PC-3 (cell line): ENCODE results near the gene ARHGAP40. TPM values are rescaled to one million over a fixed set of nuclear protein-coding genes. Genes with fewer than 3 reads are reported as not detected.

Experiments
- ATAC-seq: fragments of 200-7000 bp; cut with Tn5 transposase; 2 replicates; pipeline ENCODE4 v1.9.1; 2020; ENCODE audit warnings: mild to moderate bottlenecking, moderate library complexity
- BruUV-seq: library from RNA; stranded (reverse); fragments of 400-500 nt; replicated peaks from 2 replicates; lab custom pipeline; 2021; lab: Mats Ljungman, UMichigan
- CTCF ChIA-PET: fragments of 300-600 bp; sonication (Branson Sonifier 250); formaldehyde crosslinking; loops from one replicate; lab custom pipeline; 2022; ENCODE audit warnings: antibody characterized with exemption; lab: Charles Lee
- POLR2A ChIA-PET: fragments of 300-600 bp; sonication (Branson Sonifier 250); formaldehyde crosslinking; loops from one replicate; lab custom pipeline; 2022; ENCODE audit warnings: antibody characterized with exemption; ENCODE audit not compliant: unreplicated experiment; lab: Charles Lee
- DNase-seq: peaks from one replicate; pipeline ENCODE4 v3.0.0-alpha.2; 2015
- H2AFZ ChIP-seq: fragments of 300-600 bp; sonication (generic); 2 replicates; pipeline ENCODE4 v1.6.0; 2016; ENCODE audit warnings: antibody characterized with exemption, low read length
- H3F3A ChIP-seq: fragments of 300-600 bp; sonication (generic); one replicate; pipeline ENCODE4 v1.6.0; 2017; ENCODE audit warnings: antibody characterized with exemption, low read length, control low read depth, mild to moderate bottlenecking; ENCODE audit not compliant: unreplicated experiment
- H3K27ac ChIP-seq: fragments of 300-600 bp; sonication (generic); 2 replicates; pipeline ENCODE4 v1.5.1; 2016; ENCODE audit warnings: mild to moderate bottlenecking, low read length
- H3K27me3 ChIP-seq: fragments of 300-600 bp; sonication (generic); 2 replicates; pipeline ENCODE4 v1.6.1; 2016; ENCODE audit warnings: low read length, mixed read lengths
- H3K36me3 ChIP-seq: fragments of 300-600 bp; sonication (generic); 2 replicates; pipeline ENCODE4 v1.6.1; 2016; ENCODE audit warnings: low read depth, mixed run types, low read length, mixed read lengths
- H3K4me1 ChIP-seq: fragments of 300-600 bp; sonication (generic); 2 replicates; pipeline ENCODE4 v1.5.1; 2016; ENCODE audit warnings: low read length; ENCODE audit not compliant: insufficient read depth
- H3K4me2 ChIP-seq: fragments of 300-600 bp; sonication (generic); 2 replicates; pipeline ENCODE4 v1.6.0; 2016; ENCODE audit warnings: low read length
- H3K4me3 ChIP-seq: fragments of 300-600 bp; sonication (generic); 2 replicates; pipeline ENCODE4 v1.5.1; 2016; ENCODE audit warnings: mild to moderate bottlenecking, low read length, mixed read lengths
- H3K79me2 ChIP-seq: fragments of 300-600 bp; sonication (generic); 2 replicates; pipeline ENCODE4 v1.6.1; 2017; ENCODE audit warnings: low read length, mixed read lengths
- H3K9ac ChIP-seq: fragments of 300-600 bp; sonication (generic); 2 replicates; pipeline ENCODE4 v1.6.0; 2016; ENCODE audit warnings: mild to moderate bottlenecking, low read length
- H3K9me2 ChIP-seq: fragments of 300-600 bp; sonication (generic); replicated peaks from 2 replicates; pipeline ENCODE4 v1.6.1; 2016; ENCODE audit warnings: mixed run types, low read length, mixed read lengths
- H3K9me3 ChIP-seq: fragments of 300-600 bp; sonication (generic); 2 replicates; pipeline ENCODE4 v1.6.1; 2016; ENCODE audit warnings: low read length, mixed read lengths
- H4K20me1 ChIP-seq: fragments of 300-600 bp; sonication (generic); 2 replicates; pipeline ENCODE4 v1.6.1; 2016; ENCODE audit warnings: low read length, mixed read lengths
- CTCF ChIP-seq: fragments of 300-600 bp; sonication (generic); conservative IDR thresholded peaks from 2 replicates; pipeline ENCODE4 v1.5.1; 2017; ENCODE audit warnings: antibody characterized with exemption, low read depth, mild to moderate bottlenecking, low read length
- EZH2 ChIP-seq: fragments of 300-600 bp; sonication (generic); IDR thresholded peaks from one replicate; pipeline ENCODE4 v1.6.1; 2017; ENCODE audit warnings: antibody characterized with exemption, mild to moderate bottlenecking, low read length; ENCODE audit not compliant: unreplicated experiment
- EZH2phosphoT487 ChIP-seq: fragments of 300-600 bp; sonication (generic); IDR thresholded peaks from 2 replicates; pipeline ENCODE4 v1.6.1; 2018; ENCODE audit warnings: mild to moderate bottlenecking, antibody characterized with exemption, low read length, borderline replicate concordance
- intact Hi-C: fragments of 100-400 bp; cut with micrococcal nuclease; formaldehyde crosslinking; loops from 2 replicates; pipeline ENCODE4 v1.9.0; 2023
- total RNA-seq: library from RNA; depleted of rRNA; stranded (reverse); fragments of >200 nt; gene quantifications from 2 replicates; pipeline ENCODE4 v1.2.3, GENCODE V29; 2014

ARHGAP40 gene
- total RNA-seq, 1 experiment from 2014 or later: not detected

- TF ChIP-seq EZH2 (no peak), CTCF (peak; percentile 89)
- H3K4me2 ChIP-seq: peak overlapping the region; percentile 43; the same call in 1 of the 2 replicates
- ChIA-PET CTCF (interaction anchor here (0.7 kb wide), 1 partner anchor 1209 kb away, joined by 3 read pairs; no protein-coding TSS in a partner anchor), POLR2A (interaction anchor here (0.6 kb wide), 1 partner anchor 29 kb away, joined by 3 read pairs; no protein-coding TSS in a partner anchor)
- no peaks in the 10 kb centered on the region for H4K20me1 ChIP-seq
- no peaks in the 10 kb centered on the region for H3F3A ChIP-seq
- no peaks in the 10 kb centered on the region for H3K79me2 ChIP-seq
- BruUV-seq: no TSS peak
- H3K4me3 ChIP-seq: no peak overlapping the region
- H2AFZ ChIP-seq: peak overlapping the region; percentile 31
- no peak overlapping the region for H3K9ac ChIP-seq
- H3K36me3 ChIP-seq: no peaks in the 10 kb centered on the region
- H3K9me2 ChIP-seq: no peaks in the 10 kb centered on the region
- H3K27me3 ChIP-seq: no peaks in the 10 kb centered on the region
- intact Hi-C loops: loop anchor here (5.0 kb wide), 1 partner anchor 119 kb away; no protein-coding TSS in a partner anchor
- peak; percentile 84 for ATAC-seq
- DNase-seq: peak; percentile 76
- no peaks in the 10 kb centered on the region for H3K9me3 ChIP-seq
- no peak overlapping the region for H3K27ac ChIP-seq
- H3K4me1 ChIP-seq: no peaks in the 10 kb centered on the region; the same call in 1 of the 2 replicates
Observed at GRCh38 chr20:38633577-38634093, 32.0 kb downstream of the ARHGAP40 start.

DNA sequence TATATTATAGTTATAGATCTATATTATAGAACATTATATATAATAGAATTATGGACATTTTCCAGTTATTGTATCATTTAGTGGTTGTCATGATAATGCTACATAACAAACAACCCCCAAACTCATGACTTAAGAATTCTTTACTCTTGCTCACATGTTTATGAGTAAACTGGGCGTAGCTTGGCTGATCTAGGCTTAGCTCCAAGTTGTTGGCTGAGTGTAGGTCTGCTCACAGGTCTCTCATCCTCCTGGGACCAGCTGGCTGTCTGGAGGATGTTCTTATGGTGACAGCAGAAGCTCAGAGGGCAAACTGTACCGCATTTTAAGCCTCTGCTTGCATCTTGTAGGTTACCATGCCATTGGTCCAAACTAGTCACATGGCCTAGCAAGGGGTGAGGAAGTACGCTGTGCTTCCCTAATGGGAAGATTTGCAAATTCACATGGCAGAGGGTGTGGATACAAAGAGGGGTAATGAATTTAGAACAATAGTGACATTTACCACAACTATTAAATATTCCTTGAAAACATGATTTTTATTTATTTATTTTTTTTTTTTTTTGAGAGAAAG lies 34.2 kb downstream of the ARHGAP40 start:
- DNase-seq: peak; percentile 79
- peak; percentile 65 for ATAC-seq

More for the DNA sequence above, 34.2 kb downstream of the ARHGAP40 start:
- Histone ChIP-seq H3F3A (no peaks in the 10 kb centered on the region), H3K36me3 (no peaks in the 10 kb centered on the region), H3K9ac (no peak overlapping the region), H3K79me2 (no peaks in the 10 kb centered on the region), H2AFZ (no peak overlapping the region), H3K4me1 (no peaks in the 10 kb centered on the region; the same call in 1 of the 2 replicates), H3K9me3 (no peaks in the 10 kb centered on the region), H4K20me1 (no peaks in the 10 kb centered on the region), H3K27me3 (no peaks in the 10 kb centered on the region), H3K9me2 (no peaks in the 10 kb centered on the region), H3K4me2 (no peak overlapping the region), H3K27ac (no peak overlapping the region), H3K4me3 (no peak overlapping the region)
- TF ChIP-seq CTCF (no peak), EZH2 (no peak), EZH2phosphoT487 (no peak)
- no TSS peak for BruUV-seq
- ChIA-PET POLR2A (no interaction called here), CTCF (no interaction called here)
- intact Hi-C loops: no loop called here
